H9 (cell line): ENCODE results near the gene NT5DC1. TPM values are rescaled to one million over a fixed set of nuclear protein-coding genes. Genes with fewer than 3 reads are reported as not detected.

Experiments used
- DNase-seq: peaks from one replicate; pipeline ENCODE4 v3.0.0-alpha.2; 2017
- H2AFZ ChIP-seq: one replicate; pipeline ENCODE4 v1.6.1; 2013; ENCODE audit warnings: mild to moderate bottlenecking, low read length, control low read depth, moderate library complexity
- H2AK5ac ChIP-seq: 2 replicates; pipeline ENCODE4 v1.6.1; 2013; ENCODE audit warnings: low read length, control low read depth, mixed read lengths; ENCODE audit not compliant: insufficient read length
- H2BK120ac ChIP-seq: one replicate; pipeline ENCODE4 v1.6.1; 2013; ENCODE audit warnings: low read depth, mild to moderate bottlenecking, low read length, control low read depth, inconsistent platforms; ENCODE audit not compliant: poor library complexity, severe bottlenecking
- H2BK12ac ChIP-seq: 2 replicates; pipeline ENCODE4 v1.6.1; 2013; ENCODE audit warnings: low read length, control low read depth, mixed read lengths, low read depth; ENCODE audit not compliant: insufficient read length
- H2BK15ac ChIP-seq: 2 replicates; pipeline ENCODE4 v1.6.1; 2013; ENCODE audit warnings: low read depth, low read length, control low read depth
- H2BK20ac ChIP-seq: one replicate; pipeline ENCODE4 v1.6.1; 2013; ENCODE audit warnings: low read depth, mild to moderate bottlenecking, low read length, control low read depth, inconsistent platforms; ENCODE audit not compliant: poor library complexity, severe bottlenecking
- H2BK5ac ChIP-seq: 2 replicates; pipeline ENCODE4 v1.6.1; 2013; ENCODE audit warnings: low read length, control low read depth, mixed read lengths; ENCODE audit not compliant: insufficient read length
- H3K14ac ChIP-seq: 2 replicates; pipeline ENCODE4 v1.6.1; 2013; ENCODE audit warnings: low read length, control low read depth; ENCODE audit not compliant: insufficient read depth
- H3K18ac ChIP-seq: 2 replicates; pipeline ENCODE4 v1.6.1; 2013; ENCODE audit warnings: low read depth, mild to moderate bottlenecking, mixed read lengths, low read length, control low read depth; ENCODE audit not compliant: insufficient read length
- H3K23ac ChIP-seq: 2 replicates; pipeline ENCODE4 v1.6.1; 2013; ENCODE audit warnings: low read length, control low read depth, mixed read lengths, low read depth; ENCODE audit not compliant: insufficient read length
- H3K23me2 ChIP-seq: 2 replicates; pipeline ENCODE4 v1.6.1; 2013; ENCODE audit warnings: low read depth, mild to moderate bottlenecking, mixed read lengths, low read length, control low read depth; ENCODE audit not compliant: insufficient read length, poor library complexity, severe bottlenecking
- H3K27ac ChIP-seq: 2 replicates; pipeline ENCODE4 v1.5.1; 2013; ENCODE audit warnings: low read length, control low read depth, mixed read lengths, low read depth; ENCODE audit not compliant: insufficient read length
- H3K27me3 ChIP-seq: 2 replicates; pipeline ENCODE4 v1.6.1; 2013; ENCODE audit warnings: low read length, control low read depth, inconsistent platforms; ENCODE audit not compliant: insufficient read depth
- H3K4ac ChIP-seq: 2 replicates; pipeline ENCODE4 v1.6.1; 2013; ENCODE audit warnings: low read depth, mild to moderate bottlenecking, control low read depth, inconsistent platforms, low read length, moderate library complexity
- H3K4me1 ChIP-seq: 2 replicates; pipeline ENCODE4 v1.6.1; 2013; ENCODE audit warnings: low read length, control low read depth, inconsistent platforms; ENCODE audit not compliant: insufficient read depth
- H3K4me2 ChIP-seq: 2 replicates; pipeline ENCODE4 v1.6.1; 2013; ENCODE audit warnings: low read length, control low read depth, mixed read lengths; ENCODE audit not compliant: insufficient read length, insufficient read depth
- H3K56ac ChIP-seq: 2 replicates; pipeline ENCODE4 v1.6.1; 2013; ENCODE audit warnings: low read depth, mild to moderate bottlenecking, mixed read lengths, low read length, control low read depth; ENCODE audit not compliant: insufficient read length
- H3K79me1 ChIP-seq: 2 replicates; pipeline ENCODE4 v1.6.1; 2013; ENCODE audit warnings: low read depth, mild to moderate bottlenecking, moderate library complexity, low read length, control low read depth, inconsistent platforms; ENCODE audit not compliant: insufficient read depth, poor library complexity, severe bottlenecking
- H3K79me2 ChIP-seq: 2 replicates; pipeline ENCODE4 v1.6.1; 2013; ENCODE audit warnings: low read length, control low read depth, inconsistent platforms; ENCODE audit not compliant: insufficient read depth
- H3K9ac ChIP-seq: 2 replicates; pipeline ENCODE4 v1.6.1; 2013; ENCODE audit warnings: low read length, control low read depth, mixed read lengths; ENCODE audit not compliant: insufficient read length; ENCODE audit errors: extremely low read depth
- H3K9me3 ChIP-seq: one replicate; pipeline ENCODE4 v1.6.1; 2013; ENCODE audit warnings: low read depth, low read length, inconsistent platforms; ENCODE audit not compliant: control insufficient read depth
- H3T11ph ChIP-seq: one replicate; pipeline ENCODE4 v1.6.1; 2013; ENCODE audit warnings: mild to moderate bottlenecking, low read length, control low read depth, inconsistent platforms
- H4K20me1 ChIP-seq: one replicate; pipeline ENCODE4 v1.6.1; 2013; ENCODE audit not compliant: control insufficient read depth, insufficient read length, insufficient read depth
- H4K5ac ChIP-seq: 2 replicates; pipeline ENCODE4 v1.6.1; 2013; ENCODE audit warnings: low read depth, mild to moderate bottlenecking, mixed read lengths, low read length, control low read depth; ENCODE audit not compliant: insufficient read length
- H4K8ac ChIP-seq: replicated peaks from 2 replicates; pipeline ENCODE4 v1.6.1; 2013; ENCODE audit warnings: low read length, control low read depth, mixed read lengths, low read depth; ENCODE audit not compliant: insufficient read length
- H4K91ac ChIP-seq: 2 replicates; pipeline ENCODE4 v1.6.1; 2013; ENCODE audit warnings: low read depth, mild to moderate bottlenecking, moderate library complexity, mixed read lengths, low read length, control low read depth; ENCODE audit not compliant: insufficient read length
- H3K27ac Mint-ChIP-seq, 3 experiments: 2 replicates in 2 of 3; 3 replicates in 1 of 3; pipeline ENCODE4 v1.8.0; 2020 to 2021; ENCODE audit warnings: mixed read lengths in 3 of 3, mild to moderate bottlenecking in 1 of 3, moderate library complexity in 1 of 3
- H3K27me3 Mint-ChIP-seq: 2 replicates; pipeline ENCODE4 v1.8.0; 2021; ENCODE audit warnings: low read depth, mild to moderate bottlenecking, moderate library complexity, mixed read lengths
- H3K36me3 Mint-ChIP-seq, 3 experiments: 2 replicates in 2 of 3; 3 replicates in 1 of 3; pipeline ENCODE4 v1.8.0; 2020 to 2021; ENCODE audit warnings: low read depth in 3 of 3, mixed read lengths in 3 of 3; ENCODE audit not compliant: insufficient read depth in 1 of 3
- H3K4me1 Mint-ChIP-seq, 2 experiments: 2 replicates each; pipeline ENCODE4 v1.8.0; 2020; ENCODE audit warnings: mixed read lengths in 2 of 2
- H3K4me3 Mint-ChIP-seq, 2 experiments: 2 replicates in 1 of 2; 3 replicates in 1 of 2; pipeline ENCODE4 v1.8.0; 2020 to 2021; ENCODE audit warnings: mild to moderate bottlenecking in 2 of 2, mixed read lengths in 2 of 2, moderate library complexity in 1 of 2
- H3K9me3 Mint-ChIP-seq, 2 experiments: 2 replicates in 1 of 2; 3 replicates in 1 of 2; pipeline ENCODE4 v1.8.0; 2020; ENCODE audit warnings: mild to moderate bottlenecking in 2 of 2, mixed read lengths in 2 of 2, moderate library complexity in 1 of 2
- CTCF ChIP-seq: fragments of 200-600 bp; sonication (generic); conservative IDR thresholded peaks from 3 replicates; pipeline ENCODE4 v1.8.0; 2021; ENCODE audit warnings: antibody characterized with exemption, mild to moderate bottlenecking
- WGBS: extraction: QIAGEN DNeasy Blood & Tissue Kit; methylation state at CpG from one replicate; pipeline ENCODE4 v1.1.7; 2013; ENCODE audit warnings: missing lambda C conversion rate, low lambda C conversion rate, mixed read lengths; ENCODE audit not compliant: insufficient read length; ENCODE audit errors: extremely low coverage; 5-methylcytosine and 5-hydroxymethylcytosine counted together
- total RNA-seq: library from RNA; stranded (reverse); gene quantifications from 2 replicates; pipeline ENCODE4 v1.2.1, GENCODE V29; 2021

The NT5DC1 gene
- total RNA-seq, 1 experiment from 2014 or later, result 64.9 TPM

DNA sequence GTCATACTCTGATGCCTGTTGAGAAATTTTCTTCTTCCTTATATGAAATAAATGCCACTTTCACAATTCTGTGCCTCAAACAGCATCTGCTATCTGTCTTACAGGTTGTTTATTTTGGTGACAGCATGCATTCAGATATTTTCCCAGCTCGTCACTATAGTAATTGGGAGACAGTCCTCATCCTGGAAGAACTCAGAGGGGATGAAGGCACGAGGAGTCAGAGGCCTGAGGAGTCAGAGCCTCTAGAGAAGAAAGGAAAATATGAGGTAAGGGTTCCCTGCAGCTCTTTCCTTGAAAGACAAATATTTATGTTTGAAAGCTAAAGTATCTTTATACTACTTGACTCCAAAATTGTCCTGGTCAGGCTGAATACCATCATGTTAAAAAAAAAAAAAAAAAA lies 137.4 kb downstream of the NT5DC1 start:
- no peak overlapping the region for H3K27ac Mint-ChIP-seq

More for the DNA sequence above, 137.4 kb downstream of the NT5DC1 start:
- Histone ChIP-seq H3K9ac (no peak overlapping the region), H2BK15ac (no peak overlapping the region), H2AFZ (no peak overlapping the region), H2AK5ac (no peak overlapping the region), H3K14ac (no peak overlapping the region), H4K91ac (no peak overlapping the region), H2BK120ac (no peak overlapping the region), H3K79me1 (no peaks in the 10 kb centered on the region), H3K9me3 (no peaks in the 10 kb centered on the region), H4K8ac (no peak overlapping the region), H2BK5ac (no peak overlapping the region), H3K27me3 (no peaks in the 10 kb centered on the region), H4K5ac (no peak overlapping the region), H4K20me1 (no peaks in the 10 kb centered on the region), H3K4me2 (no peak overlapping the region), H3K79me2 (no peaks in the 10 kb centered on the region), H3T11ph (no peak overlapping the region), H3K27ac (no peak overlapping the region), H3K4ac (no peak overlapping the region), H3K23me2 (no peaks in the 10 kb centered on the region), H3K18ac (no peak overlapping the region), H3K23ac (no peak overlapping the region), H2BK12ac (no peak overlapping the region), H3K4me1 (no peaks in the 10 kb centered on the region), H2BK20ac (no peak overlapping the region), H3K56ac (no peak overlapping the region)
- Mint-ChIP-seq H3K36me3 (peaks cover 0 to 33% (median 24%) of the 10 kb centered on the region in 3 experiments; a peak in 5 of 7 replicates), H3K4me3 (no peak overlapping the region), H3K4me1 (no peaks in the 10 kb centered on the region), H3K27me3 (no peaks in the 10 kb centered on the region), H3K9me3 (no peaks in the 10 kb centered on the region)
- TF ChIP-seq CTCF, result no peak
- no peak for DNase-seq
- WGBS, result no CpG with 5 or more reads among the region's 2 CpGs
